WTC11 (cell line): ENCODE data around the gene HNRNPLL. TPM values are rescaled to one million over a fixed set of nuclear protein-coding genes. Genes with fewer than 3 reads are reported as not detected.

ENCODE experiments used
- ATAC-seq: fragments of 200-7000 bp; cut with Tn5 transposase; 2 replicates; pipeline ENCODE4 v1.10.0; 2021; ENCODE audit warnings: mild to moderate bottlenecking, moderate library complexity
- CTCF ChIA-PET: fragments of 300-600 bp; sonication (Branson Sonifier 250); formaldehyde crosslinking; loops from one replicate; lab custom pipeline; 2021; ENCODE audit warnings: antibody characterized with exemption; lab: Charles Lee
- POLR2A ChIA-PET: fragments of 350-600 bp; sonication (Branson Sonifier 250); formaldehyde crosslinking; loops from one replicate; lab custom pipeline; 2021; ENCODE audit warnings: antibody characterized with exemption; lab: Charles Lee
- DNase-seq: peaks from one replicate; pipeline ENCODE4 v3.0.0; 2021; ENCODE audit warnings: low spot score
- H3K27ac Mint-ChIP-seq: 2 replicates; pipeline ENCODE4 v1.8.0; 2021; ENCODE audit warnings: mixed read lengths
- H3K27me3 Mint-ChIP-seq: 2 replicates; pipeline ENCODE4 v1.8.0; 2021; ENCODE audit warnings: low read depth, mild to moderate bottlenecking, moderate library complexity, mixed read lengths
- H3K36me3 Mint-ChIP-seq: 2 replicates; pipeline ENCODE4 v1.8.0; 2021; ENCODE audit warnings: mixed read lengths
- H3K4me1 Mint-ChIP-seq: 2 replicates; pipeline ENCODE4 v1.8.0; 2022; ENCODE audit warnings: mixed read lengths
- H3K4me3 Mint-ChIP-seq: 2 replicates; pipeline ENCODE4 v1.8.0; 2021; ENCODE audit warnings: mild to moderate bottlenecking, moderate library complexity, mixed read lengths
- H3K9me3 Mint-ChIP-seq: 2 replicates; pipeline ENCODE4 v1.8.0; 2021; ENCODE audit warnings: mixed read lengths
- ATF1 ChIP-seq: sonication (generic); formaldehyde crosslinking; IDR thresholded peaks from 2 replicates; pipeline ENCODE4 v1.8.1; 2023; ENCODE audit warnings: mild to moderate bottlenecking, moderate library complexity, missing genetic modification reagents
- CREM ChIP-seq: sonication (generic); formaldehyde crosslinking; IDR thresholded peaks from 2 replicates; pipeline ENCODE4 v1.8.1; 2022; ENCODE audit warnings: mild to moderate bottlenecking, missing genetic modification reagents, moderate library complexity
- FOXJ3 ChIP-seq: sonication (generic); formaldehyde crosslinking; IDR thresholded peaks from 2 replicates; pipeline ENCODE4 v1.9.0; 2021; ENCODE audit warnings: missing genetic modification reagents, mild to moderate bottlenecking, borderline replicate concordance
- FOXP1 ChIP-seq: sonication (generic); formaldehyde crosslinking; IDR thresholded peaks from 2 replicates; pipeline ENCODE4 v1.8.0; 2022; ENCODE audit warnings: missing genetic modification reagents, mild to moderate bottlenecking, moderate library complexity, borderline replicate concordance
- IRF2 ChIP-seq: sonication (generic); formaldehyde crosslinking; IDR thresholded peaks from 2 replicates; pipeline ENCODE4 v1.8.0; 2022; ENCODE audit warnings: low read depth, missing genetic modification reagents, borderline replicate concordance
- NFATC4 ChIP-seq: fragments of 250-450 bp; sonication (Bioruptor Pico); IDR thresholded peaks from 2 replicates; pipeline ENCODE4 v1.9.0; 2021; ENCODE audit warnings: mild to moderate bottlenecking
- NFE2L1 ChIP-seq: sonication (generic); formaldehyde crosslinking; IDR thresholded peaks from 2 replicates; pipeline ENCODE4 v1.8.1; 2023; ENCODE audit warnings: missing genetic modification reagents
- SMAD3 ChIP-seq: sonication (generic); formaldehyde crosslinking; IDR thresholded peaks from 2 replicates; pipeline ENCODE4 v1.8.0; 2022; ENCODE audit warnings: missing genetic modification reagents, mild to moderate bottlenecking, borderline replicate concordance
- SP1 ChIP-seq: sonication (generic); formaldehyde crosslinking; conservative IDR thresholded peaks from 2 replicates; pipeline ENCODE4 v1.8.1; 2022; ENCODE audit warnings: missing genetic modification reagents
- TEAD4 ChIP-seq: sonication (generic); formaldehyde crosslinking; IDR thresholded peaks from 2 replicates; pipeline ENCODE4 v1.8.0; 2022; ENCODE audit warnings: mild to moderate bottlenecking, missing genetic modification reagents
- ZNF138 ChIP-seq: sonication (generic); formaldehyde crosslinking; conservative IDR thresholded peaks from 2 replicates; pipeline ENCODE4 v1.8.1; 2022; ENCODE audit warnings: mild to moderate bottlenecking, moderate library complexity, missing genetic modification reagents
- ZNF232 ChIP-seq: sonication (generic); formaldehyde crosslinking; IDR thresholded peaks from 2 replicates; pipeline ENCODE4 v1.8.0; 2022; ENCODE audit warnings: mild to moderate bottlenecking, missing genetic modification reagents
- ZNF396 ChIP-seq: fragments of 250-450 bp; sonication (Bioruptor Pico); IDR thresholded peaks from 2 replicates; pipeline ENCODE4 v1.8.0; 2021; ENCODE audit warnings: mild to moderate bottlenecking, moderate library complexity, borderline replicate concordance
- total RNA-seq: library from RNA; stranded (reverse); gene quantifications from 3 replicates; pipeline ENCODE4 v1.2.3, GENCODE V29; 2021
- TF ChIP-seq, protein P1 (sequence below): sonication (generic); formaldehyde crosslinking; IDR thresholded peaks from 2 replicates; pipeline ENCODE4 v1.8.1; 2022; ENCODE audit warnings: low read depth, missing genetic modification reagents, borderline replicate concordance
- TF ChIP-seq, protein P2 (sequence below): sonication (generic); formaldehyde crosslinking; IDR thresholded peaks from 2 replicates; pipeline ENCODE4 v1.8.1; 2022; ENCODE audit warnings: low read depth, mild to moderate bottlenecking, moderate library complexity, missing genetic modification reagents, borderline replicate concordance
- TF ChIP-seq, protein P3 (sequence below): sonication (generic); formaldehyde crosslinking; IDR thresholded peaks from 2 replicates; pipeline ENCODE4 v1.8.1; 2022; ENCODE audit warnings: missing genetic modification reagents, borderline replicate concordance
- TF ChIP-seq, protein P4 (sequence below): sonication (generic); formaldehyde crosslinking; IDR thresholded peaks from 2 replicates; pipeline ENCODE4 v1.8.1; 2023; ENCODE audit warnings: mild to moderate bottlenecking, missing genetic modification reagents, moderate library complexity
- TF ChIP-seq, protein P5 (sequence below): sonication (generic); formaldehyde crosslinking; IDR thresholded peaks from 2 replicates; pipeline ENCODE4 v1.8.1; 2022; ENCODE audit warnings: mild to moderate bottlenecking, moderate library complexity, missing genetic modification reagents

The HNRNPLL gene
- total RNA-seq, 1 experiment from 2014 or later = 65.3 TPM

DNA sequence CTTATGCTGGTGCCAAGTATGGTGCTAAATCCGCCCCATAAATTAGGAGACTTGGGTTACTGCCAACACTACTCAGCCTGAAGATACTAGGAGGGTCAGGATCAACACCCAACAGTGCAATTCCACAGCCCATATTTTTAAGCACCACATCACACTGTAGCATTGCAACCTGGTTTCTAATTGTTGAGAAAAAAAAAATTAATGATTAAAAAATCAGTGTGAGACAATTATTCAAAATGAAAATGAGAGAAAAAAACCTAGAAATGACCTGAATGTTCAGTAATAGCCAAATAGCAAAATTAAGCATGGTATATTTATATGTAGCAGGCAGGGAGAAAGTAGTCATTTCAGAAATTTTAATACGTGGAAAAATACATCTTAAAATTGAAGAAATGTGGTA lies 29.2 kb upstream of the HNRNPLL start (continued):
- TF ChIP-seq FOXJ3 (CRISPR knock-in tag) = no peak

DNA sequence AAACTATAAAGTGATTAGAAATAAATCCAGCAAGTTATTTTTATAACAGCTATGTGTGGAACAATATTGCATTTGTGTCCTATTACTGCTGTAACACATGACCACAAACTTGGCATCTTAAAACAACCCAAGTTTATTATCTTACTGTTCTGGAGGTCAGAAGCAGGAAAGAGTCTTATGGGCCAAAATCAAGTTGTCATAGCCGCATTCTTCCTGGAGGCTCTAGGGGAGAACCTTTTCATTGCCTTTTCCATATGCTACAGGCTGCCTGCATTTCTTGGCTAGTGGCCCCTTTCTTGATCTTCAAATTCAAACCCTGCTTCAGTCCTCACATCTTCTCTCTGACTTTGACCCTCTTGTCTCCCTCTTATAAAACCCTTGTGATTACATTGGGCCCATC lies 27.0 kb upstream of the HNRNPLL start:
- ATAC-seq = no peak
- ChIA-PET CTCF (no interaction called here), POLR2A (no interaction called here)
- H3K9me3 Mint-ChIP-seq = peaks cover 13% of the 10 kb centered on the region
- peaks cover 5% of the 10 kb centered on the region for H3K36me3 Mint-ChIP-seq
- H3K4me1 Mint-ChIP-seq = peaks cover 7% of the 10 kb centered on the region
- H3K27me3 Mint-ChIP-seq = no peaks in the 10 kb centered on the region
- no peak overlapping the region for H3K27ac Mint-ChIP-seq
- no peak for TF ChIP-seq NFATC4 (CRISPR knock-in tag)
- TF ChIP-seq, protein P1, sequence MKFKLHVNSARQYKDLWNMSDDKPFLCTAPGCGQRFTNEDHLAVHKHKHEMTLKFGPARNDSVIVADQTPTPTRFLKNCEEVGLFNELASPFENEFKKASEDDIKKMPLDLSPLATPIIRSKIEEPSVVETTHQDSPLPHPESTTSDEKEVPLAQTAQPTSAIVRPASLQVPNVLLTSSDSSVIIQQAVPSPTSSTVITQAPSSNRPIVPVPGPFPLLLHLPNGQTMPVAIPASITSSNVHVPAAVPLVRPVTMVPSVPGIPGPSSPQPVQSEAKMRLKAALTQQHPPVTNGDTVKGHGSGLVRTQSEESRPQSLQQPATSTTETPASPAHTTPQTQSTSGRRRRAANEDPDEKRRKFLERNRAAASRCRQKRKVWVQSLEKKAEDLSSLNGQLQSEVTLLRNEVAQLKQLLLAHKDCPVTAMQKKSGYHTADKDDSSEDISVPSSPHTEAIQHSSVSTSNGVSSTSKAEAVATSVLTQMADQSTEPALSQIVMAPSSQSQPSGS = no peak
- no peak for DNase-seq
- no peak overlapping the region for H3K4me3 Mint-ChIP-seq

DNA sequence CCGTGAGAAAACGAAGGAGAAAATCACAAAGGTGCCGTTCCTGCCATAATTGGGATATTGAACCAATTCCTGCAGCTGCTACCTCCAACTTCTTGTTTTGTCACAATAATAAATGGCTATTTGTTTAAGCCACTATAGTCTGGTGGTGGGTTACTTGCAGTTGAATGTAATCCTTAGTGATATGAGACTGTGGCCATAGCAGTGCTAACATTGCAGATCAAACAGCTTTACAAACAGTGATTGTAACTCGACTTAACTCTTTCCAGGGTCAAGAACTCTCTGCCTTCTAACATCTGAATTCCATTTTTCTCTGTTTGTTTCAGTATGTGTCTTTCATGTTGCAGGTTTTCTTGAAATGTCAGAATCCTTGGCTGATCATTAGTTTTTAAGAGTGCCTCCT lies 24.7 kb upstream of the HNRNPLL start:
- Mint-ChIP-seq H3K9me3 (peaks cover 10% of the 10 kb centered on the region), H3K36me3 (peaks cover 5% of the 10 kb centered on the region), H3K4me3 (no peak overlapping the region), H3K27ac (no peak overlapping the region), H3K4me1 (peaks cover 2% of the 10 kb centered on the region; the same call in 1 of the 2 replicates), H3K27me3 (no peaks in the 10 kb centered on the region)
- TF ChIP-seq NFE2L1 (CRISPR knock-in tag) (no peak), SMAD3 (CRISPR knock-in tag) (no peak), TEAD4 (CRISPR knock-in tag) (no peak), CREM (CRISPR knock-in tag) (no peak), FOXP1 (CRISPR knock-in tag) (no peak), ZNF138 (no peak), ZNF396 (CRISPR knock-in tag) (no peak), IRF2 (CRISPR knock-in tag) (no peak), ATF1 (CRISPR knock-in tag) (no peak), SP1 (CRISPR knock-in tag) (no peak), ZNF232 (CRISPR knock-in tag) (no peak)
- TF ChIP-seq, protein P2, sequence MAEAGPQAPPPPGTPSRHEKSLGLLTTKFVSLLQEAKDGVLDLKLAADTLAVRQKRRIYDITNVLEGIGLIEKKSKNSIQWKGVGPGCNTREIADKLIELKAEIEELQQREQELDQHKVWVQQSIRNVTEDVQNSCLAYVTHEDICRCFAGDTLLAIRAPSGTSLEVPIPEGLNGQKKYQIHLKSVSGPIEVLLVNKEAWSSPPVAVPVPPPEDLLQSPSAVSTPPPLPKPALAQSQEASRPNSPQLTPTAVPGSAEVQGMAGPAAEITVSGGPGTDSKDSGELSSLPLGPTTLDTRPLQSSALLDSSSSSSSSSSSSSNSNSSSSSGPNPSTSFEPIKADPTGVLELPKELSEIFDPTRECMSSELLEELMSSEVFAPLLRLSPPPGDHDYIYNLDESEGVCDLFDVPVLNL (CRISPR knock-in tag) = no peak
- TF ChIP-seq, protein P3, sequence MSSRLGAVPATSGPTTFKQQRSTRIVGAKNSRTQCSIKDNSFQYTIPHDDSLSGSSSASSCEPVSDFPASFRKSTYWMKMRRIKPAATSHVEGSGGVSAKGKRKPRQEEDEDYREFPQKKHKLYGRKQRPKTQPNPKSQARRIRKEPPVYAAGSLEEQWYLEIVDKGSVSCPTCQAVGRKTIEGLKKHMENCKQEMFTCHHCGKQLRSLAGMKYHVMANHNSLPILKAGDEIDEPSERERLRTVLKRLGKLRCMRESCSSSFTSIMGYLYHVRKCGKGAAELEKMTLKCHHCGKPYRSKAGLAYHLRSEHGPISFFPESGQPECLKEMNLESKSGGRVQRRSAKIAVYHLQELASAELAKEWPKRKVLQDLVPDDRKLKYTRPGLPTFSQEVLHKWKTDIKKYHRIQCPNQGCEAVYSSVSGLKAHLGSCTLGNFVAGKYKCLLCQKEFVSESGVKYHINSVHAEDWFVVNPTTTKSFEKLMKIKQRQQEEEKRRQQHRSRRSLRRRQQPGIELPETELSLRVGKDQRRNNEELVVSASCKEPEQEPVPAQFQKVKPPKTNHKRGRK (CRISPR knock-in tag) = no peak
- no peak for DNase-seq
- ChIA-PET CTCF (no interaction called here), POLR2A (no interaction called here)
- ATAC-seq = no peak

DNA sequence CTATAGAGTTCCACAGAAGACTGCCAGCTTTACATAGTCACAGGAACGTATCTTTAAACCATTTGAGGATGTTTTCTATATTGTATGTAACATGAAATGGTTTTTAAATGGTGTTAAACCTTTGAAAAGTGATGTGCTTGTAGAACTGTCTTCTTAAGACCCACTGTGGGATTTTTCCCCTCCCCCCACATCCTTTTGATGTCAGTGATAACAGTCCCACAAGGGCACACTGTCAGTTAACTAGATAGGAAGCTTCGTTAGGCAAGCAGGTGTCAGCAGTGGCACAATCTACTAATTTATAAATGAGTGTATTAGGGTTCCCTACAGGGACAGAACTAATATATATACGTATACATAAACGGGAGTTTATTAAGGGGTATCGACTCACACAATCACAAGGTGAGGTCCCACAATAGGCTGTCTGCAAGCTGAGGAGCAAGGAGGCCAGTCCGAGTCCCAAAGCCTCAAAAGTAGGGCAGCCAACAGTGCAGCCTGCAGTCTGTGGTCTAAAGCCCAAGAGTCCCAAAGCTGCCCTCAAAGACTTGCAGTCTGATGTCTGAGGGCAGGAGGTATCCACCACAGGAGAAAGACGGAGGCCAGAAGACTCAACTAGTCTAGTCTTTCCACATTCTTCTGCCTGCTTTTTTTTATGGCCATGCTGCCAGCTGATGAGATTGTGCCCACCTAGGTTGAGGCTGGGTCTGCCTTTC lies 23.8 kb upstream of the HNRNPLL start:
- ATAC-seq (no peak), DNase-seq (no peak)
- Mint-ChIP-seq H3K9me3 (peaks cover 10% of the 10 kb centered on the region), H3K27ac (no peak overlapping the region), H3K4me3 (no peak overlapping the region), H3K36me3 (peaks cover 5% of the 10 kb centered on the region), H3K27me3 (no peaks in the 10 kb centered on the region), H3K4me1 (peaks cover 2% of the 10 kb centered on the region; the same call in 1 of the 2 replicates)
- POLR2A ChIA-PET = no interaction called here
- CTCF ChIA-PET = no interaction called here
- TF ChIP-seq, protein P4, sequence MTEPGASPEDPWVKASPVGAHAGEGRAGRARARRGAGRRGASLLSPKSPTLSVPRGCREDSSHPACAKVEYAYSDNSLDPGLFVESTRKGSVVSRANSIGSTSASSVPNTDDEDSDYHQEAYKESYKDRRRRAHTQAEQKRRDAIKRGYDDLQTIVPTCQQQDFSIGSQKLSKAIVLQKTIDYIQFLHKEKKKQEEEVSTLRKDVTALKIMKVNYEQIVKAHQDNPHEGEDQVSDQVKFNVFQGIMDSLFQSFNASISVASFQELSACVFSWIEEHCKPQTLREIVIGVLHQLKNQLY (CRISPR knock-in tag) = no peak
- TF ChIP-seq, protein P5, sequence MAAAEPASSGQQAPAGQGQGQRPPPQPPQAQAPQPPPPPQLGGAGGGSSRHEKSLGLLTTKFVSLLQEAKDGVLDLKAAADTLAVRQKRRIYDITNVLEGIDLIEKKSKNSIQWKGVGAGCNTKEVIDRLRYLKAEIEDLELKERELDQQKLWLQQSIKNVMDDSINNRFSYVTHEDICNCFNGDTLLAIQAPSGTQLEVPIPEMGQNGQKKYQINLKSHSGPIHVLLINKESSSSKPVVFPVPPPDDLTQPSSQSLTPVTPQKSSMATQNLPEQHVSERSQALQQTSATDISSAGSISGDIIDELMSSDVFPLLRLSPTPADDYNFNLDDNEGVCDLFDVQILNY (CRISPR knock-in tag) = no peak
- TF ChIP-seq ZNF396 (CRISPR knock-in tag) = no peak
